PC-3 (cell line): ENCODE data around the gene PHC2. TPM values are rescaled to one million over a fixed set of nuclear protein-coding genes. Genes with fewer than 3 reads are reported as not detected.

ENCODE experiments used
- ATAC-seq: fragments of 200-7000 bp; cut with Tn5 transposase; 2 replicates; pipeline ENCODE4 v1.9.1; 2020; ENCODE audit warnings: mild to moderate bottlenecking, moderate library complexity
- BruUV-seq: library from RNA; stranded (reverse); fragments of 400-500 nt; replicated peaks from 2 replicates; lab custom pipeline; 2021; lab: Mats Ljungman, UMichigan
- CTCF ChIA-PET: fragments of 300-600 bp; sonication (Branson Sonifier 250); formaldehyde crosslinking; loops from one replicate; lab custom pipeline; 2022; ENCODE audit warnings: antibody characterized with exemption; lab: Charles Lee
- POLR2A ChIA-PET: fragments of 300-600 bp; sonication (Branson Sonifier 250); formaldehyde crosslinking; loops from one replicate; lab custom pipeline; 2022; ENCODE audit warnings: antibody characterized with exemption; ENCODE audit not compliant: unreplicated experiment; lab: Charles Lee
- DNase-seq: peaks from one replicate; pipeline ENCODE4 v3.0.0-alpha.2; 2015
- H2AFZ ChIP-seq: fragments of 300-600 bp; sonication (generic); 2 replicates; pipeline ENCODE4 v1.6.0; 2016; ENCODE audit warnings: antibody characterized with exemption, low read length
- H3F3A ChIP-seq: fragments of 300-600 bp; sonication (generic); one replicate; pipeline ENCODE4 v1.6.0; 2017; ENCODE audit warnings: antibody characterized with exemption, low read length, control low read depth, mild to moderate bottlenecking; ENCODE audit not compliant: unreplicated experiment
- H3K27ac ChIP-seq: fragments of 300-600 bp; sonication (generic); 2 replicates; pipeline ENCODE4 v1.5.1; 2016; ENCODE audit warnings: mild to moderate bottlenecking, low read length
- H3K27me3 ChIP-seq: fragments of 300-600 bp; sonication (generic); 2 replicates; pipeline ENCODE4 v1.6.1; 2016; ENCODE audit warnings: low read length, mixed read lengths
- H3K36me3 ChIP-seq: fragments of 300-600 bp; sonication (generic); 2 replicates; pipeline ENCODE4 v1.6.1; 2016; ENCODE audit warnings: low read depth, mixed run types, low read length, mixed read lengths
- H3K4me1 ChIP-seq: fragments of 300-600 bp; sonication (generic); 2 replicates; pipeline ENCODE4 v1.5.1; 2016; ENCODE audit warnings: low read length; ENCODE audit not compliant: insufficient read depth
- H3K4me2 ChIP-seq: fragments of 300-600 bp; sonication (generic); 2 replicates; pipeline ENCODE4 v1.6.0; 2016; ENCODE audit warnings: low read length
- H3K4me3 ChIP-seq: fragments of 300-600 bp; sonication (generic); 2 replicates; pipeline ENCODE4 v1.5.1; 2016; ENCODE audit warnings: mild to moderate bottlenecking, low read length, mixed read lengths
- H3K79me2 ChIP-seq: fragments of 300-600 bp; sonication (generic); 2 replicates; pipeline ENCODE4 v1.6.1; 2017; ENCODE audit warnings: low read length, mixed read lengths
- H3K9ac ChIP-seq: fragments of 300-600 bp; sonication (generic); 2 replicates; pipeline ENCODE4 v1.6.0; 2016; ENCODE audit warnings: mild to moderate bottlenecking, low read length
- H3K9me2 ChIP-seq: fragments of 300-600 bp; sonication (generic); replicated peaks from 2 replicates; pipeline ENCODE4 v1.6.1; 2016; ENCODE audit warnings: mixed run types, low read length, mixed read lengths
- H3K9me3 ChIP-seq: fragments of 300-600 bp; sonication (generic); 2 replicates; pipeline ENCODE4 v1.6.1; 2016; ENCODE audit warnings: low read length, mixed read lengths
- H4K20me1 ChIP-seq: fragments of 300-600 bp; sonication (generic); 2 replicates; pipeline ENCODE4 v1.6.1; 2016; ENCODE audit warnings: low read length, mixed read lengths
- EZH2 ChIP-seq: fragments of 300-600 bp; sonication (generic); IDR thresholded peaks from one replicate; pipeline ENCODE4 v1.6.1; 2017; ENCODE audit warnings: antibody characterized with exemption, mild to moderate bottlenecking, low read length; ENCODE audit not compliant: unreplicated experiment
- EZH2phosphoT487 ChIP-seq: fragments of 300-600 bp; sonication (generic); IDR thresholded peaks from 2 replicates; pipeline ENCODE4 v1.6.1; 2018; ENCODE audit warnings: mild to moderate bottlenecking, antibody characterized with exemption, low read length, borderline replicate concordance
- intact Hi-C: fragments of 100-400 bp; cut with micrococcal nuclease; formaldehyde crosslinking; loops from 2 replicates; pipeline ENCODE4 v1.9.0; 2023
- total RNA-seq: library from RNA; depleted of rRNA; stranded (reverse); fragments of >200 nt; gene quantifications from 2 replicates; pipeline ENCODE4 v1.2.3, GENCODE V29; 2014
- TF ChIP-seq, protein P1 (sequence below): fragments of 300-600 bp; sonication (generic); conservative IDR thresholded peaks from 2 replicates; pipeline ENCODE4 v1.5.1; 2017; ENCODE audit warnings: antibody characterized with exemption, low read depth, mild to moderate bottlenecking, low read length

Gene PHC2
- total RNA-seq, 1 experiment from 2014 or later, result 134 TPM

- no peaks in the 10 kb centered on the region for H3K9me3 ChIP-seq
- H3K4me3 ChIP-seq, result no peak overlapping the region
- ChIA-PET CTCF (no interaction called here), POLR2A (interaction anchor here (0.7 kb wide), 1 partner anchor 59 kb away, joined by 12 read pairs; no protein-coding TSS in a partner anchor)
- no peak overlapping the region for H3K9ac ChIP-seq
- ATAC-seq (no peak), DNase-seq (no peak)
- BruUV-seq, result no TSS peak
- H3K4me2 ChIP-seq, result no peak overlapping the region
- no peaks in the 10 kb centered on the region for H3F3A ChIP-seq
- H3K27me3 ChIP-seq, result no peaks in the 10 kb centered on the region
- no peaks in the 10 kb centered on the region for H3K36me3 ChIP-seq
- no peaks in the 10 kb centered on the region for H4K20me1 ChIP-seq
- no peaks in the 10 kb centered on the region for H3K9me2 ChIP-seq
- TF ChIP-seq EZH2, result no peak
- no peak for TF ChIP-seq EZH2phosphoT487
- TF ChIP-seq, protein P1, sequence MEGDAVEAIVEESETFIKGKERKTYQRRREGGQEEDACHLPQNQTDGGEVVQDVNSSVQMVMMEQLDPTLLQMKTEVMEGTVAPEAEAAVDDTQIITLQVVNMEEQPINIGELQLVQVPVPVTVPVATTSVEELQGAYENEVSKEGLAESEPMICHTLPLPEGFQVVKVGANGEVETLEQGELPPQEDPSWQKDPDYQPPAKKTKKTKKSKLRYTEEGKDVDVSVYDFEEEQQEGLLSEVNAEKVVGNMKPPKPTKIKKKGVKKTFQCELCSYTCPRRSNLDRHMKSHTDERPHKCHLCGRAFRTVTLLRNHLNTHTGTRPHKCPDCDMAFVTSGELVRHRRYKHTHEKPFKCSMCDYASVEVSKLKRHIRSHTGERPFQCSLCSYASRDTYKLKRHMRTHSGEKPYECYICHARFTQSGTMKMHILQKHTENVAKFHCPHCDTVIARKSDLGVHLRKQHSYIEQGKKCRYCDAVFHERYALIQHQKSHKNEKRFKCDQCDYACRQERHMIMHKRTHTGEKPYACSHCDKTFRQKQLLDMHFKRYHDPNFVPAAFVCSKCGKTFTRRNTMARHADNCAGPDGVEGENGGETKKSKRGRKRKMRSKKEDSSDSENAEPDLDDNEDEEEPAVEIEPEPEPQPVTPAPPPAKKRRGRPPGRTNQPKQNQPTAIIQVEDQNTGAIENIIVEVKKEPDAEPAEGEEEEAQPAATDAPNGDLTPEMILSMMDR, result no peak
- intact Hi-C loops, result no loop called here
- no peaks in the 10 kb centered on the region for H3K4me1 ChIP-seq
- no peaks in the 10 kb centered on the region for H3K79me2 ChIP-seq
- no peak overlapping the region for H2AFZ ChIP-seq
- no peak overlapping the region for H3K27ac ChIP-seq
Observed at GRCh38 chr1:33286451-33287185, 144.3 kb downstream of the PHC2 start.

DNA sequence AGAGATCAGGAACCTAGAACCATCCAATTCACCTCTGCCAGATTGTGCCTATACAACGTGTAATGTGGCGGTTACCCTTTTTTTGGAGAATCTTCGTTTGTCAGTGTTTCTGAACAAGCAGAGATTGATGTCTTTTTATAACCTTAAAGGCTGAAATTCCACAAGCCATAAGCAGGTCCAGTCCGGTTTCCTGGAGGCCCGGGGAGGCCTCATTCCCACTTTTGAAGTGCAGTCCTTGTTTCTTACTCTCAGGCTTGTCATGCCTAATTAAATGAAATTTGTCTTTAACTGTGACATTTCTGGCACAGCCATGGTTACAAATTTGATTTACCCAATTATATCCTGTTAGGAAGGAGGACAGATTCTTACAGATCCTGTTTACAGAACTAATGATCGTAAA lies 146.8 kb downstream of the PHC2 start:
- no peaks in the 10 kb centered on the region for H3K9me3 ChIP-seq
- ATAC-seq, result no peak
- H3K9ac ChIP-seq, result no peak overlapping the region
- H3K4me2 ChIP-seq, result no peak overlapping the region
- no peaks in the 10 kb centered on the region for H3K4me1 ChIP-seq
- H3K4me3 ChIP-seq, result no peak overlapping the region
- no peaks in the 10 kb centered on the region for H3K27me3 ChIP-seq
- H3K9me2 ChIP-seq, result no peaks in the 10 kb centered on the region
- no peaks in the 10 kb centered on the region for H3K79me2 ChIP-seq
- CTCF ChIA-PET, result no interaction called here
- no peak overlapping the region for H3K27ac ChIP-seq
- H2AFZ ChIP-seq, result no peak overlapping the region
- H3F3A ChIP-seq, result no peaks in the 10 kb centered on the region
- no peaks in the 10 kb centered on the region for H3K36me3 ChIP-seq
- TF ChIP-seq, protein P1, result no peak
- TF ChIP-seq EZH2, result no peak
- TF ChIP-seq EZH2phosphoT487, result no peak
- no peaks in the 10 kb centered on the region for H4K20me1 ChIP-seq
- intact Hi-C loops, result no loop called here
- DNase-seq, result no peak
- POLR2A ChIA-PET, result no interaction called here
- BruUV-seq, result no TSS peak

DNA sequence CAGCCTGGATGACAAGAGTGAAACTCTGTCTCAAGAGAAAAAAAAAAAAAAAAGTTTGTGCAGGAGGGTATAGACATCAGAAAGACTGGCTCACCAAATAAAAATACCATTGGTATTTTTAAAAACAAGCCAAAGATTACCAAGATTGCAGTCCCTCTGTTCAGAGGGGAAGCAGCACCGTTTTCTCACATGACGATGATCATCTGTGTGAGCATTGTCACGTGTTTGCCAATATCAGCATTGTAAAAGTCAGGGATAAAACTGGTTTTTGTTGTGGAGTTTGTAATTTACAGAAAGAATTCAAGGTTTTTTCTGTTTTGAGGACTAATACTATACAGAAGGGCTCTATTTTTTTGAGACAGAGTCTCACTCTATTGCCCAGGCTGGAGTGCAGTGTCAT lies 148.1 kb downstream of the PHC2 start:
- H4K20me1 ChIP-seq, result no peaks in the 10 kb centered on the region
- H3K27me3 ChIP-seq, result no peaks in the 10 kb centered on the region
- H3K79me2 ChIP-seq, result no peaks in the 10 kb centered on the region
- H3K27ac ChIP-seq, result no peak overlapping the region
- no peak overlapping the region for H3K9ac ChIP-seq
- ChIA-PET CTCF (no interaction called here), POLR2A (no interaction called here)
- no peak overlapping the region for H2AFZ ChIP-seq
- H3K9me3 ChIP-seq, result no peaks in the 10 kb centered on the region
- ATAC-seq, result no peak
- DNase-seq, result no peak
- no peaks in the 10 kb centered on the region for H3K36me3 ChIP-seq
- no peaks in the 10 kb centered on the region for H3K9me2 ChIP-seq
- no peak overlapping the region for H3K4me3 ChIP-seq
- intact Hi-C loops, result no loop called here
- H3K4me2 ChIP-seq, result no peak overlapping the region
- TF ChIP-seq, protein P1, result no peak
- no peak for TF ChIP-seq EZH2phosphoT487
- H3F3A ChIP-seq, result no peaks in the 10 kb centered on the region
- BruUV-seq, result no TSS peak
- H3K4me1 ChIP-seq, result no peaks in the 10 kb centered on the region
